ENCODE data around the gene PPP1R36.
A peak's percentile ranks its signal among the peaks of the same experiment; 100 is the strongest.

DNA sequence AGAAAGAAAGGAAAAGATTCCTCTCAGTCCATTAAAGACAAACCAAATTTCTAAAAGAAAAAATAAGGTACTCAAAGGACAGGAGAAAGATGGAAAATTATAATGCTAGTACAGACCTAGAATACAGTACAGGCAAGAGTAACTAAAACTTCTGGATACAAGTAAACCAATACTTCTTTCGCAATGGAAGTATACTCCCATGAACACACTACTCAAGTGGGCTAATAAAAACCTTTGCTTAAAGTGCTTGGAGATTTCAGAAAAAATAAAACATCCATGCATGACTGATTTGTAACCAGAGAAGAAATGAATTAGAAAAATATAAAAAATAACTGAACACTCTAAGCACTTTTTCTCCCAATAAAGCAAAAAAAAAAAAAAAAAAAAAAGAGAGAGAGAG lies 49.7 kb upstream of the PPP1R36 start:
- no peak for TF ChIP-seq ELF4 (IDR thresholded peaks at IDR 0.05)
- TF ChIP-seq TARDBP (IDR thresholded peaks at IDR 0.05), result no peak
- TF ChIP-seq HDGF (IDR thresholded peaks at IDR 0.05; ENCODE audit: borderline replicate concordance), result no peak
- TF ChIP-seq SP1 (IDR thresholded peaks at IDR 0.05), result no peak
- no peak for TF ChIP-seq FOXK2 (IDR thresholded peaks at IDR 0.05)
- no peak for TF ChIP-seq SUZ12 (IDR thresholded peaks at IDR 0.05)
- no peak for TF ChIP-seq FOXA1 (IDR thresholded peaks at IDR 0.05)
- no peak for TF ChIP-seq BHLHE40 (IDR thresholded peaks at IDR 0.05; ENCODE audit: borderline replicate concordance)
- TF ChIP-seq, protein P1, sequence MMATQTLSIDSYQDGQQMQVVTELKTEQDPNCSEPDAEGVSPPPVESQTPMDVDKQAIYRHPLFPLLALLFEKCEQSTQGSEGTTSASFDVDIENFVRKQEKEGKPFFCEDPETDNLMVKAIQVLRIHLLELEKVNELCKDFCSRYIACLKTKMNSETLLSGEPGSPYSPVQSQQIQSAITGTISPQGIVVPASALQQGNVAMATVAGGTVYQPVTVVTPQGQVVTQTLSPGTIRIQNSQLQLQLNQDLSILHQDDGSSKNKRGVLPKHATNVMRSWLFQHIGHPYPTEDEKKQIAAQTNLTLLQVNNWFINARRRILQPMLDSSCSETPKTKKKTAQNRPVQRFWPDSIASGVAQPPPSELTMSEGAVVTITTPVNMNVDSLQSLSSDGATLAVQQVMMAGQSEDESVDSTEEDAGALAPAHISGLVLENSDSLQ (IDR thresholded peaks at IDR 0.05), result no peak
- no peak for TF ChIP-seq ARNT (IDR thresholded peaks at IDR 0.05)
- peak; percentile 85; the same call in 1 of the 2 replicates for TF ChIP-seq ZNF384 (IDR thresholded peaks at IDR 0.05)
- TF ChIP-seq FOXM1 (IDR thresholded peaks at IDR 0.05; ENCODE audit: borderline replicate concordance), result no peak
- no peak for TF ChIP-seq LEF1 (IDR thresholded peaks at IDR 0.05; ENCODE audit: borderline replicate concordance)

Measured in HEK293T (cell line).